Measurements from ENCODE around the gene ARIH2.

DNA sequence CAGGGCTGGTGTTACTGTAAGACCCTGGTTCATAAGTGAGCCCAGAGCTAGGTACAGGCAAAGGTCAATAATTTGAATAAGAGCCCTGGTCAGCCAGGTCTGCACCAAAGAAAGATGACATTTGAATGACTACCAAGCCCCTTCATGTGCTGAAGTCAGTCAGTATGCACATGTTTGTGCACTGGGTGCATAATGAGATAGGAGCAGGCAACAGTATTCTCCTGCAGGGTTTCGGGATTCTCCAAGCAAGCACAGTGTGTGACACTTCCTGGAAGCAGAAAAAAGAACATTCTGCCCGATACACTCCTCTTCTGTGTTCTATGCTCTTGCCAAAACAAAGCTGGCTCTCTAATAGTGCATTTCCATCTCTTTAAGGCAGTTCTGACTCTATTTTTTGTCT is 116.0 kb downstream of the ARIH2 start:
- no peak for TF ChIP-seq GATA2 (IDR thresholded peaks at IDR 0.05; ENCODE audit: low read depth, low read length)
- no peak for TF ChIP-seq GATA3 (IDR thresholded peaks at IDR 0.05; ENCODE audit: low read depth, low read length)
